Fibroblast of peridontal ligament (primary cell): ENCODE measurements around the gene APOBEC2.
A peak's percentile ranks its signal among the peaks of the same experiment; 100 is the strongest.

Experiments
- DNase-seq: peaks from one replicate; pipeline ENCODE4 v3.0.0-alpha.2; 2010; ENCODE audit errors: extremely low read depth

APOBEC2 gene

GRCh38 chr6:41085182-41085581 is 32.2 kb downstream of the APOBEC2 start:
- no peak for DNase-seq

GRCh38 chr6:41088451-41088850 is 35.4 kb downstream of the APOBEC2 start:
- DNase-seq, result peak; percentile 36

DNA sequence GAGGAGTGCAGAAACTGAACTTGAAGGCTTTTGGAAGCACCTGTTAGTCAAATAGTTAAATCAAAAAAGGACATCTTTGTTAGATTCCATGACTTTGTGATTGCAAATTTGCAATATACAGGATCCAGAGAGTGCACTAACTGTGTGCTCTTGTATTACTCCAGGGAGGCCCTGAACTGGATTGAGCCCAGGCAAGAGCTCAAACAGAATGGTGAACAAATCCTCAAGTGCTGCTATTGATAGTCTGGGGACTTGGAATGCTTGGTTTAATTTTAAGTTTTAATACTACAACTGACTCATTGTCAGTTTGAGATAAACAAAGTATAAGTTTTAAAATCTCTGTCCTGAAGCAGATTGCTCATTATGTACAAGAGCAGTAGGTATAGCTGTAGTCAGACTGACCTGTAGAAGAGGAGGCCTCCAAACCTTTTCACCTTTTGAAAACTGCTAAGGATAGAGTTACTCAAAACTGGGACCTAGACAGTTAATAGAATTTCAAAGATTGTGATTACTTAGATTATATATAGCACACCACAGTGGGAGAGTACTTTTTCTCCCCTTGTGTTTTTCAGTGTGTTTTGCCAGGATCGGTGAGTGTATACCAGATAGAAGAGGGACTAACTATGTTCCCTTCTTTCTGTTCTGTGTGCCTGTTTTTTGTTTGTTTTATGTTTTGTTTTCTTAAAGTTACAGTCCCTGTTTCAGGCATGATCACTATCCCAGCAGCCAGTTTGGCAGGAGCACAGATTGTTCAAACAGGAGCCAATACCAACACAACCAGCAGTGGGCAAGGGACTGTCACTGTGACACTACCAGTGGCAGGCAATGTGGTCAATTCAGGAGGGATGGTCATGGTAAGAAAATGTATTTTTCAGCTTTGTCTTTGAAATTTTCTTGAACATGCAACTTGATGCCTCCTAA is 38.1 kb downstream of the APOBEC2 start:
- no peak for DNase-seq

- DNase-seq, result peak; percentile 48
Observed at GRCh38 chr6:41092421-41093140, 39.6 kb downstream of the APOBEC2 start.

DNA sequence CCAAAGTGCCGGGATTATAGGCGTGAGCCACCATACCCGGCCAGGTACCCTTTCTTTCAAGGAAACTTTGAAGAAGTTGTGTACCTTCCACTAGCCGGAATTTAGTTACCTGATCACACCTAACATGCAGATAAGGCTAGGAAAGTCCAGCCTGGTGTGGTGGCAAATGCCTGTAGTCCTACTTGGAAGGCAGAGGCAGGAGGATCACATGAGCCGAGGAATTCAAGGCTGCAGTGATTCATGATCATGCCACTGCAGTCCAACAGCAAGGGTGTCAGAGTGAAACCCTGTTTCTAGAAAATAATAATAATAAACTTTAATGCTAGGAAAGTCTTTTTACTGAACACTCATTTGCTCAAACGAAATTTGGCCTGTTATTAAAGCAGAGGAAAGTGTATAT is 40.7 kb downstream of the APOBEC2 start:
- peak; percentile 35 for DNase-seq

GRCh38 chr6:41097467-41098090 is 44.6 kb downstream of the APOBEC2 start:
- peak; percentile 61 for DNase-seq

DNA sequence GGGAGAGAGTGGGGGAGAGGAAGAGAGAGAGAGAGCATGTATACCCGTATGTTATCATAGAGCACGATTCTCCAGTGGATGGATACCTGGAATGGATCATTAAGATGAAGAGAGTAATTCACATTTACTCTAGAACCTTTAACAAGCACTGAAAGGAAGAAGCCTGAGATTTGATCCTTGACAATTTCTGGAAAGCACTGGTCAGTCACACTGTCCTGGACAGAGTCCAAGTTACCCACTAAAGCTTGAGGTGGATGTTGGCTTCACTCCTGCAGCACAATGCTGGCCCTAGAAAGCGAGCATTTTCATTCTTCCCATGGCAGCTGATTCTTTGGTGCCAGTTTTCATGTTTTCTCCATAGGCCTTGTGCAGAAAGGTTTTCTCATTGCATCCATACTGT is 45.4 kb downstream of the APOBEC2 start:
- DNase-seq, result peak; percentile 23

DNA sequence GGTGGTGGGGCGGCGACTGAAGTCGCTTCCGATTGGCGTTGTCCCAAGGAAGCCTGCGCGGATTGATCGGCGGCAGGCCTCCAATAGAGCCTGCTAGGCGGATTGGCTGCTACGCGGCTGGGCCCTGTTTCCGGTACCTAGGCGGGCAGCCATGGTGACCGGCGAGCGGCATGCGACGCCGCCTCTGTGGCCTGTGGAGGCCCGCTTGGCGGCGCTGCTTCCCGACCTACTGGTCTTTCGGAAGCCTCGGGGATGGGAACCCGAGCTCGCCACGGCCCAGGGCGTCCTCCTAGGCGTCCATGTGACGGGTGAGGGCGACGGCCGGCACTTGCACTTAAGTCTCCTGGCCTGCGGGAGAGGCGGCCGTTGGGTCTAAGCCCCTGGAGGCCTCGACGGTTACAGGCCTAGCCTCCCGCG is 47.9 kb downstream of the APOBEC2 start:
- no peak for DNase-seq

GRCh38 chr6:41103847-41104246 is 50.8 kb downstream of the APOBEC2 start:
- DNase-seq, result no peak

DNA sequence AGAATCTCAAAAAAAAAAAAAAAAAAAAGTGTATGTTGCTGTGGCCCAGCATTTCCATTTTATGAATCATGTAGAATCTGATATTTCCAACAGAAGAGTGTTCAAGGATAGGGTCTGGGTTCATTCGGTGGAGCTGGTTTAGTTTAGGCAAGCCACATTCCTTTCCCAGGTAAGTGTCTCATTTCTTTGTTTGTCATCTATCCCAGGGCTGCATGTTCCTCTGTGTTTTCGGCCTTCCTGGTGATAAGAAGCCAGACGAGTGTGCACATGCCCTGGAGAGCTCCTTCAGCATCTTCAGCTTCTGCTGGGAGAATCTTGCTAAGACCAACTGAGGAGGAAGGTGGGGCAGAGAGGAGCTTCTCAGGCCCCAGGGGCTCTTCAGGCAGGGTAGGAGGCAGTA is 58.0 kb downstream of the APOBEC2 start:
- DNase-seq, result no peak
